GM19099 (cell line): ENCODE data around the gene LIME1.

Source experiments
- POLR2A ChIP-seq: IDR thresholded peaks from 3 replicates; pipeline ENCODE4 v1.6.1; 2011; ENCODE audit warnings: low read depth; ENCODE audit not compliant: insufficient read length; ENCODE audit errors: extremely low read depth

Gene LIME1

GRCh38 chr20:63709149-63709527 is 27.3 kb upstream of the LIME1 start:
- no peak for TF ChIP-seq POLR2A

- TF ChIP-seq POLR2A = no peak
Measured at GRCh38 chr20:63711085-63711645, 25.3 kb upstream of the LIME1 start.

- no peak for TF ChIP-seq POLR2A
Measured at GRCh38 chr20:63712191-63712590, 24.3 kb upstream of the LIME1 start.

GRCh38 chr20:63714858-63715257 is 21.6 kb upstream of the LIME1 start:
- no peak for TF ChIP-seq POLR2A

GRCh38 chr20:63718996-63719395 is 17.5 kb upstream of the LIME1 start:
- TF ChIP-seq POLR2A = no peak

- no peak for TF ChIP-seq POLR2A
Measured at GRCh38 chr20:63731410-63731809, 5.1 kb upstream of the LIME1 start.

GRCh38 chr20:63732118-63733095 is 4.1 kb upstream of the LIME1 start:
- peak; percentile 10 for TF ChIP-seq POLR2A

- no peak for TF ChIP-seq POLR2A
Measured at GRCh38 chr20:63733117-63733516, 3.3 kb upstream of the LIME1 start.

GRCh38 chr20:63733579-63734081 is 2.8 kb upstream of the LIME1 start:
- no peak for TF ChIP-seq POLR2A

GRCh38 chr20:63734111-63734945 is 2.1 kb upstream of the LIME1 start:
- no peak for TF ChIP-seq POLR2A

- no peak for TF ChIP-seq POLR2A
Measured at GRCh38 chr20:63734946-63735858, 1.3 kb upstream of the LIME1 start.

GRCh38 chr20:63736893-63737694 is 630 bp downstream of the LIME1 start:
- TF ChIP-seq POLR2A = peak; percentile 45

GRCh38 chr20:63737695-63737944 is 1.2 kb downstream of the LIME1 start:
- no peak for TF ChIP-seq POLR2A

- TF ChIP-seq POLR2A = no peak
Measured at GRCh38 chr20:63737945-63738686, 1.7 kb downstream of the LIME1 start.

- TF ChIP-seq POLR2A = no peak
Measured at GRCh38 chr20:63738687-63739129, 2.2 kb downstream of the LIME1 start.
